ENCODE results near the gene NTRK1.

NTRK1 gene

DNA sequence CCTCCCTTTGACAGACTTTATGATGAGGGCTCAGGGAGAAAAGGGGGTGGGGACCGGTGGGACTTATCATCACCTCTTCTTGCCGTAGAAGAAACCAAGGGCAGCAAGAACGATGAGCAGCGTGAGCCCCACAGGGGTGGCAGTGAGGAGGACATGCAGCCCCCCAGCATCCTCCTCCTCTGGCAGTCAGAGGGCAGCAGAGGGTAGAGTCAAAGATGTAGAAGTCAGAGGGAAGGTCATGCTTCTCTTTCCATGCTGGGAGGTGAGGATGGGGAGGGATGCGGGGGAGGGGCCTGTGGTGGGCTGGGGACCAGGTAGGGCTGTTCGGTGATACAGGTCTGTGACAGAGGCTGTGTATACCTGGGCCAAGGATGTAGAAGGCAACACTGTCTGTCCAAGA lies 16.6 kb upstream of the NTRK1 start:
- no peak for TF ChIP-seq CTCF (IDR thresholded peaks at IDR 0.05; ENCODE audit: borderline replicate concordance, insufficient read depth, low read depth, low read length)
- H3K4me3 ChIP-seq (ENCODE audit: low read depth, low read length), result no peak overlapping the region

- TF ChIP-seq CTCF (IDR thresholded peaks at IDR 0.05; ENCODE audit: borderline replicate concordance, insufficient read depth, low read depth, low read length), result no peak
- no peak overlapping the region for H3K4me3 ChIP-seq (ENCODE audit: low read depth, low read length)
Measured at GRCh38 chr1:156844638-156845037, 16.0 kb upstream of the NTRK1 start.

GRCh38 chr1:156845055-156845952 lies 15.4 kb upstream of the NTRK1 start:
- H3K4me3 ChIP-seq (ENCODE audit: low read depth, low read length), result no peak overlapping the region
- TF ChIP-seq CTCF (IDR thresholded peaks at IDR 0.05; ENCODE audit: borderline replicate concordance, insufficient read depth, low read depth, low read length), result no peak

DNA sequence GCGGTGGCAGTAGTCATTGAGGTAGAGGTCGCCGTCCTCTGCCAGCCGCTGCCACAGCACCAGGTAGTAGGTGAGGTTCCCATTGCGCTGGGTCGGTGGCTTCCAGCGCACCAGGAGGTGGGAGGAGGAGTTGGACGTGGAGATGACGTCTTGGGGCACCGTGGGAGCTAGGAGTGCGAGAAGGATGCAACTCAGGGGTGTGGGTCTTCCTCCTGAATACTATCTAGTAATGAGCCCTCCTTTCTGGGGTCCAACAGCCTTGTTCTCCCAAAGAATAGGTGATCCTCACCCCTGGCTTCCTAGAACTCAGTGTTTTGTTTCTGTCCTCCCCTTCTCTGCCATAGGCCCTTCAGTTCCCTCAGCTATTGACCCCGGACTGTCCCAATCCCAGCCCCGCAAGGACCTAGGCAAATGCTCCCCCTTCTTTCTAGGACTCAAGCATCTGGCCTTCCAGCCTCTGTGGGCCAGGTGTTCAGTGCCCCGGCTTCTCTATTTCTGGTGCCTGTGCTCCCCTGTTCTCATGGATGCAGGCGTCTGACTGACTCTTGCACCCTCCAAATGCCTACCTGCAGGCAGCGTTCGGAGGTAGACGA lies 14.6 kb upstream of the NTRK1 start:
- no peak for TF ChIP-seq CTCF (IDR thresholded peaks at IDR 0.05; ENCODE audit: borderline replicate concordance, insufficient read depth, low read depth, low read length)
- H3K4me3 ChIP-seq (ENCODE audit: low read depth, low read length), result no peak overlapping the region

- no peak overlapping the region for H3K4me3 ChIP-seq (ENCODE audit: low read depth, low read length)
- no peak for TF ChIP-seq CTCF (IDR thresholded peaks at IDR 0.05; ENCODE audit: borderline replicate concordance, insufficient read depth, low read depth, low read length)
Measured at GRCh38 chr1:156846643-156847042, 14.0 kb upstream of the NTRK1 start.

- no peak overlapping the region for H3K4me3 ChIP-seq (ENCODE audit: low read depth, low read length)
- TF ChIP-seq CTCF (IDR thresholded peaks at IDR 0.05; ENCODE audit: borderline replicate concordance, insufficient read depth, low read depth, low read length), result no peak
Measured at GRCh38 chr1:156847591-156848460, 12.8 kb upstream of the NTRK1 start.

All from GM12875 (cell line).